Gastrocnemius medialis (tissue), 4 donors: Measurements from ENCODE around the gene CAND2.

ENCODE experiments used
- CTCF ChIP-seq, 5 experiments: fragments of 450-650 bp in 3 of 5; fragments of 200-600 bp in 2 of 5; sonication (generic) in 2 of 5; IDR thresholded peaks in 4 of 5; conservative IDR thresholded peaks in 1 of 5; 1 replicate in 4 of 5; 2 replicates in 1 of 5; pipeline ENCODE4 v1.5.1; 2016 to 2019; ENCODE audit warnings: antibody characterized with exemption in 5 of 5, mild to moderate bottlenecking in 3 of 5, moderate library complexity in 3 of 5
- POLR2A ChIP-seq, 2 donors: fragments of 450-650 bp; IDR thresholded peaks; one replicate each; pipeline ENCODE4 v1.6.1; 2017; ENCODE audit warnings: antibody characterized with exemption in 2 of 2, mild to moderate bottlenecking in 2 of 2, moderate library complexity in 2 of 2

GRCh38 chr3:12884186-12884680 is 87.8 kb downstream of the CAND2 start:
- TF ChIP-seq CTCF (IDR thresholded peaks at IDR 0.05 in 4 of 5, conservative IDR thresholded peaks at IDR 0.05 in 1 of 5) (no peak), POLR2A (IDR thresholded peaks at IDR 0.05) (no peak)
